Keratinocyte (primary cell): ENCODE data around the gene ZNF880. TPM values are rescaled to one million over a fixed set of nuclear protein-coding genes. Genes with fewer than 3 reads are reported as not detected.
A peak's percentile ranks its signal among the peaks of the same experiment; 100 is the strongest.

Source experiments
- DNase-seq: peaks from one replicate; pipeline ENCODE4 v3.0.0-alpha.2; 2011; ENCODE audit warnings: low read depth, missing footprints, low spot score
- FAIRE-seq: peaks from 2 replicates; lab custom pipeline; 2011; peaks lifted over from hg19 to GRCh38; lab: Jason Lieb, UNC
- H2AFZ ChIP-seq: 2 replicates; pipeline ENCODE4 v1.6.0; 2012; ENCODE audit warnings: low read length, control low read depth, inconsistent platforms; ENCODE audit not compliant: control insufficient read depth
- H3K27ac ChIP-seq: 2 replicates; pipeline ENCODE4 v1.5.1; 2011; ENCODE audit warnings: low read length; ENCODE audit not compliant: control insufficient read depth, insufficient read depth
- H3K27me3 ChIP-seq: 3 replicates; pipeline ENCODE4 v1.6.0; 2011; ENCODE audit warnings: low read length; ENCODE audit not compliant: control insufficient read depth, insufficient read depth; ENCODE audit errors: extremely low read depth
- H3K36me3 ChIP-seq, 2 experiments: 2 replicates in 1 of 2; 3 replicates in 1 of 2; pipeline ENCODE4 v1.5.1; 2011; ENCODE audit warnings: low read length in 2 of 2, mild to moderate bottlenecking in 1 of 2; ENCODE audit not compliant: control insufficient read depth in 2 of 2, insufficient read depth in 2 of 2; ENCODE audit errors: extremely low read depth in 1 of 2
- H3K4me1 ChIP-seq: 3 replicates; pipeline ENCODE4 v1.5.1; 2011; ENCODE audit warnings: low read length; ENCODE audit not compliant: control insufficient read depth, insufficient read depth; ENCODE audit errors: extremely low read depth
- H3K4me2 ChIP-seq: 3 replicates; pipeline ENCODE4 v1.6.0; 2011; ENCODE audit warnings: low read depth, low read length; ENCODE audit not compliant: control insufficient read depth, insufficient read depth; ENCODE audit errors: extremely low read depth
- H3K4me3 ChIP-seq, 3 experiments: fragments of 200-600 bp in 1 of 3; sonication (generic) in 1 of 3; 2 replicates in 2 of 3; 3 replicates in 1 of 3; pipeline ENCODE4 v1.5.1; 2011 to 2016; ENCODE audit warnings: low read length in 3 of 3, mild to moderate bottlenecking in 3 of 3, control low read depth in 2 of 3, inconsistent platforms in 1 of 3, low read depth in 1 of 3, mixed read lengths in 1 of 3, mixed run types in 1 of 3, moderate library complexity in 1 of 3; ENCODE audit not compliant: control insufficient read depth in 2 of 3, insufficient read depth in 2 of 3; ENCODE audit errors: extremely low read depth in 1 of 3
- H3K79me2 ChIP-seq: 2 replicates; pipeline ENCODE4 v1.6.0; 2012; ENCODE audit warnings: low read length; ENCODE audit not compliant: control insufficient read depth, insufficient read depth
- H3K9ac ChIP-seq: 3 replicates; pipeline ENCODE4 v1.6.0; 2011; ENCODE audit warnings: low read length; ENCODE audit not compliant: control insufficient read depth, insufficient read depth; ENCODE audit errors: extremely low read depth
- H3K9me1 ChIP-seq: 3 replicates; pipeline ENCODE4 v1.6.0; 2011; ENCODE audit warnings: low read length; ENCODE audit not compliant: control insufficient read depth, insufficient read depth; ENCODE audit errors: extremely low read depth
- H3K9me3 ChIP-seq: 2 replicates; pipeline ENCODE4 v1.5.1; 2012; ENCODE audit warnings: low read depth, low read length; ENCODE audit not compliant: control insufficient read depth
- H4K20me1 ChIP-seq: 3 replicates; pipeline ENCODE4 v1.6.0; 2011; ENCODE audit warnings: low read length; ENCODE audit not compliant: control insufficient read depth, insufficient read depth; ENCODE audit errors: extremely low read depth
- CTCF ChIP-seq, 3 experiments: IDR thresholded peaks in 1 of 3; conservative IDR thresholded peaks in 1 of 3; optimal IDR thresholded peaks in 1 of 3; 2 replicates in 2 of 3; 3 replicates in 1 of 3; pipeline versions ENCODE3 to v1.5.1; 2011; ENCODE audit warnings: low read length in 3 of 3, mild to moderate bottlenecking in 3 of 3, moderate library complexity in 2 of 3, control low read depth in 1 of 3, inconsistent platforms in 1 of 3; ENCODE audit not compliant: insufficient read depth in 2 of 3; ENCODE audit errors: extremely low read depth in 1 of 3
- EZH2 ChIP-seq: IDR thresholded peaks from one replicate; pipeline ENCODE4 v1.6.1; 2012; ENCODE audit warnings: inconsistent platforms, mild to moderate bottlenecking, low read length, moderate library complexity
- dilution Hi-C: fragments of 300-500 bp; cut with MboI; formaldehyde crosslinking; loops from one replicate; pipeline ENCODE4 v1.7.0; 2020; ENCODE audit warnings: low sequenced_read_pairs; ENCODE audit not compliant: extremely low pct_ligation_motif_present
- polyA plus RNA-seq, 5 experiments: library from polyadenylated mRNA; depleted of rRNA in 3 of 5; stranded (reverse) in 3 of 5; stranded (forward) in 1 of 5; unstranded in 1 of 5; fragments of >200 nt; gene quantifications; 1 replicate in 1 of 5; 2 replicates in 3 of 5; 3 replicates in 1 of 5; pipeline versions ENCODE4 v1.2.1 to v1.2.3, GENCODE V29; 2011 to 2012; ENCODE audit warnings: missing spikeins in 2 of 5, low read depth in 1 of 5, low replicate concordance in 1 of 5

Gene ZNF880
- polyA plus RNA-seq, 1 donor (not counting 4 experiments of a cell fraction or from before 2014, with no cell fraction given), result 18.7 TPM

DNA sequence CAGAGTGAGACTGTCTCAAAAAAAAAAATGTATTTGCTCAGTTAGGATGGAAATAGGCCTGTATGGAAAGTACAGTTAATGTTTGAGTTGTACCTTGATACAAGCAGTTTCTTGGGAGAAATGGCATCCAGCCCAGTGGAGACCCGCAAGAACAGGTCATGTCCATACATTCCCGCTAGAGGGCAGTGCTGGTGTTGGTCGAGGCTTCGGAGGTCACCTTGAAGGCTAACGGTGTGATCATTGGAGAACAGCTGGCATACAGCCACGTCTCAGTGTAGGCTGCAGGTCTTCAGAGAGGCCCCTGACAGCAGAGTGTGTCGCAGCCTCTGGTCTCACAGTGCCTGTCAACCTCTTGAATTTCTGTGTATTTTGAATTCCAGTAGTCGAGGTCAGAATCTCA is 26.2 kb upstream of the ZNF880 start:
- no peak overlapping the region for H2AFZ ChIP-seq
- TF ChIP-seq EZH2 (no peak), CTCF (optimal IDR thresholded peaks at IDR 0.05 in 1 of 3, IDR thresholded peaks at IDR 0.05 in 1 of 3, conservative IDR thresholded peaks at IDR 0.05 in 1 of 3; ENCODE audit: extremely low read depth in 1 of 3, insufficient read depth in 2 of 3, low read length in 3 of 3) (peak; percentile 16 to 54 (median 41))
- no peaks in the 10 kb centered on the region for H4K20me1 ChIP-seq
- H3K27me3 ChIP-seq, result no peaks in the 10 kb centered on the region
- no peaks in the 10 kb centered on the region for H3K9me1 ChIP-seq
- FAIRE-seq (no peak), DNase-seq (no peak)
- H3K27ac ChIP-seq, result no peak overlapping the region
- H3K9me3 ChIP-seq, result peaks cover 4% of the 10 kb centered on the region
- no peaks in the 10 kb centered on the region for H3K79me2 ChIP-seq
- no peaks in the 10 kb centered on the region for H3K36me3 ChIP-seq
- dilution Hi-C loops, result no loop called here
- H3K4me1 ChIP-seq, result no peaks in the 10 kb centered on the region
- no peak overlapping the region for H3K4me2 ChIP-seq
- H3K9ac ChIP-seq, result no peak overlapping the region
- H3K4me3 ChIP-seq, result no peak overlapping the region

- Histone ChIP-seq H3K9ac (no peak overlapping the region), H3K4me1 (no peaks in the 10 kb centered on the region), H3K9me1 (no peaks in the 10 kb centered on the region), H3K79me2 (no peaks in the 10 kb centered on the region), H2AFZ (no peak overlapping the region), H3K36me3 (peaks cover 0 to 1% of the 10 kb centered on the region in 2 experiments), H3K4me2 (no peak overlapping the region), H3K9me3 (peaks cover 7% of the 10 kb centered on the region), H3K27me3 (no peaks in the 10 kb centered on the region), H3K4me3 (no peak overlapping the region), H4K20me1 (no peaks in the 10 kb centered on the region), H3K27ac (no peak overlapping the region)
- FAIRE-seq (no peak), DNase-seq (no peak)
- dilution Hi-C loops, result no loop called here
- no peak for TF ChIP-seq EZH2
- no peak for TF ChIP-seq CTCF (optimal IDR thresholded peaks at IDR 0.05 in 1 of 3, IDR thresholded peaks at IDR 0.05 in 1 of 3, conservative IDR thresholded peaks at IDR 0.05 in 1 of 3; ENCODE audit: extremely low read depth in 1 of 3, insufficient read depth in 2 of 3, low read length in 3 of 3)
Measured at GRCh38 chr19:52345162-52345561, 24.6 kb upstream of the ZNF880 start.
